T47D (cell line): Measurements from ENCODE around the gene DOCK9.

Experiments
- DNase-seq, 2 experiments: peaks; one replicate each; pipeline versions ENCODE4 v3.0.0 to v3.0.0-alpha.2; 2011 to 2012; ENCODE audit warnings: low read depth in 1 of 2, low spot score in 1 of 2
- JUND ChIP-seq: IDR thresholded peaks from 2 replicates; pipeline ENCODE4 v1.6.1; 2012; ENCODE audit warnings: low read depth
- in situ Hi-C: cut with HindIII; loops from 2 replicates; pipeline ENCODE4 v1.10.0; 2016; ENCODE audit warnings: low sequenced_read_pairs, low pct_unique_long_range_greater_than_20kb

DOCK9 gene

DNA sequence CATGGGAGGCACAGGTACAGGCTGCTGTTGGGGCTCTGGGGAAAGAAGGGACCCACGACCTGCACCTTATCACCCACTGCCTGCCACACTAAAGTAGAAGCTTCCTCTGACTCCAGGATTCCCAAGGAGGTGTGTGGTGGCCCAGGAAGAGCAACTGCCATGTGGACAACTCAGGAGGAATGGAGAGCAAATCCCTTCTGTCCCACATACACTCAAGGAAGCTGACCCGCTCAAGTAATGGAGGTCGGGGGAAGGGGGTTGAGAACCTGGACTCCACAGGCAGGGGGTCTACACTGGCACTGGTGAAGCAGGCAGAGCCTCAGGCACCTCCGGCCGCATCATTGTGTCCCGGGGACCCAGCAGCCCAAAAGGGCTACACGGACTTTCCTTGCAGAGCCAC is 196.0 kb downstream of the DOCK9 start:
- TF ChIP-seq JUND, result no peak
- in situ Hi-C loops, result no loop called here
- DNase-seq, result no peak

GRCh38 chr13:98781470-98781869 is 196.4 kb downstream of the DOCK9 start:
- TF ChIP-seq JUND, result no peak
- in situ Hi-C loops, result no loop called here
- no peak for DNase-seq

DNA sequence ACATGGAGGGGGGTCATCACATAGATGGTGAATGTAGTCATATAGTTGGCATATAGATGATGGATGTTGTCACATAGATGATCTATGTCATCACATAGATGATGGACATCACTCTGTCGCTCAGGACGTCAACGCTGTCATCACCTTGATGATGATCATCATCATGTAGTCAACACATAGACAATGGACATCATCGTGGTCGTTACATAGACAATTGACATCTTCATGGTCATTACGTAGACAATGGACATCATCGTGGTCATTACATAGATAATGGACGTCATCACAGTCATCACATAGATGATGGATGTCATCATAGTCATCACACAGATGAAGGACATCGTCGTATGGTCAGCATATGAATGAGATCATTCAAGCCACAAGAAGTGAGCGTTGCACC is 196.8 kb downstream of the DOCK9 start:
- in situ Hi-C loops, result no loop called here
- TF ChIP-seq JUND, result no peak
- DNase-seq, result no peak

- no peak for DNase-seq
- TF ChIP-seq JUND, result no peak
- in situ Hi-C loops, result no loop called here
Measured at GRCh38 chr13:98780451-98780850, 197.4 kb downstream of the DOCK9 start.

DNA sequence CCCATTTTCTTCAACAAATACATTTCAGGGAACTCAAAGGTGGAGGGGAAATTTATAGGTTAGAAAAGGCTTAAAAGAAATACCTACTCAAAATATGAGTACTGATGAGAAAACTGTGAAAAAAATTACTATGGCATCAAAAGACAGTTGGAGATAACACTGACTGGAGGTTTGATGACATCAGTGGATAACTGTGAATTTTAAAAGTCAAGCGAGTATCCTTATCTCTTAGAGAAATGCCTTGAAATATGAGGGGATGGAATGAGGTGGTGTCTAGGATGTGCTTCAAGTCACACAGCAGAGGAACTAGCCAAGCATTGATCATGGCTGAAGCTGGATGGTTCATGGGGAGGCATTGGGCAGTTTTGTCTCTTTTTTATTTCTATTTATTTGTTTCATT is 198.2 kb downstream of the DOCK9 start:
- TF ChIP-seq JUND, result no peak
- in situ Hi-C loops, result no loop called here

GRCh38 chr13:98778749-98779148 is 199.1 kb downstream of the DOCK9 start:
- in situ Hi-C loops, result no loop called here
- no peak for DNase-seq
- no peak for TF ChIP-seq JUND

More for the DNA sequence above, 198.2 kb downstream of the DOCK9 start:
- no peak for DNase-seq

- TF ChIP-seq JUND, result no peak
- in situ Hi-C loops, result no loop called here
Measured at GRCh38 chr13:98776644-98777043, 201.2 kb downstream of the DOCK9 start.

GRCh38 chr13:98775844-98776598 is 201.8 kb downstream of the DOCK9 start:
- TF ChIP-seq JUND, result no peak
- no peak for DNase-seq
- in situ Hi-C loops, result no loop called here

More at GRCh38 chr13:98776644-98777043, 201.2 kb downstream of the DOCK9 start:
- no peak for DNase-seq

- in situ Hi-C loops, result no loop called here
- TF ChIP-seq JUND, result no peak
- no peak for DNase-seq
Measured at GRCh38 chr13:98775386-98775785, 202.5 kb downstream of the DOCK9 start.

DNA sequence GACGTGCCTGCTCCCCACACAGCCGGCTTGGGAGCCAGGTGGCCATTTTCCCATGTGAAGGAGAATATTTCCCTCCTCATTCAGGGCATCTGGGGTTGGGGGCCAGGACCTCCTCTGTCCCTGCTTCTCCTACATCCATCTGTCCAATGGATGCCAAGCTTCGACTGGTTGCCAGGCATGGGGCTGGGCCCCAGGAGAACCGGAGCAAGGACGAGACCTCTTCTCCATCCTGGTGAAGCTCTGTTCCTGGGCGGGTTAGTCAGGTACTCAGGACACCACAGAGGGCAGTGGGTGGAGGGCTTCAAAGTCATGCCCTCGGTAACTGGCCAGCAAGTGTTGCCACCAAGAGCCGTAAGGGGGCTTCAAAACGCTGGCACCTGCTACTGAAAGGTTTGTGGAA is 203.1 kb downstream of the DOCK9 start:
- no peak for DNase-seq
- no peak for TF ChIP-seq JUND
- in situ Hi-C loops, result no loop called here

- in situ Hi-C loops, result no loop called here
- TF ChIP-seq JUND, result no peak
- no peak for DNase-seq
Measured at GRCh38 chr13:98773921-98774320, 203.9 kb downstream of the DOCK9 start.

DNA sequence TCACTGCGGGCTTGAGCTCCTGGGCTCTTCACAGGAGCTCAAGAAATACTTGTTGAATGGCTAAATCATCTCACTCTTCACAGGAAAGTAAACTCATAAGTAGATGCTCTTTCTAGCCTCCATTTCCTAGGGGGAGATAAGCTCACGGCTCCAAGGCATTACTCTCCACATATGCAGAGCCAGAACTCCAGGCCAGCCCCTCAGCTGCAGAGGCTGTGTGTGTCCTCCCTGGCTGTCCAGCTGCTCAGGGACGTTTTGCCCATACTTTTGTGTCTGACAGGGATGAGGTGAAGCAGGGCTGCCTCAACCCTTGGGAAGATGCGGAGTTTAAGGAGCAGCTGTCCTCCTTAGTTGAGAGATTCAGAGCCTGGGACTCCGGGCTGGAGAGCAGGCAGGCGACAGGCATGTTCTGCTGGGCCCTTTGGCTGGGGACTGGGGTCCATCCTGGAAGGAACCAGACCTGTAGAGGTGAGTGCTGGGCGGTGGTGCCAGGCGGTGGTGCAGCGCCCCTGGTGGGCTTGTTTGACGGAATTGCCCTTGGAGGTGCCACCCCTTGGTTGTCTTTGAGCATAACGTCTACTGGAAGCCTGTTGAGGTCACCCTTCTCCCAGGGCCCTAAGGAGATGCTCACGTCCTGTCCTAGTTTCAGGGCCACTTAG is 204.9 kb downstream of the DOCK9 start:
- TF ChIP-seq JUND, result no peak
- in situ Hi-C loops, result no loop called here
- no peak for DNase-seq

GRCh38 chr13:98771838-98772611 is 205.8 kb downstream of the DOCK9 start:
- TF ChIP-seq JUND, result no peak
- in situ Hi-C loops, result no loop called here
- no peak for DNase-seq
